CD4-positive, alpha-beta T cell (primary cell): Measurements from ENCODE around the gene EOLA1. TPM values are rescaled to one million over a fixed set of nuclear protein-coding genes. Genes with fewer than 3 reads are reported as not detected.
A peak's percentile ranks its signal among the peaks of the same experiment; 100 is the strongest.

Experiments used
- ATAC-seq: fragments of 200-7000 bp; cut with Tn5 transposase; one replicate; pipeline ENCODE4 v1.10.0; 2022; ENCODE audit warnings: mild to moderate bottlenecking; ENCODE audit not compliant: poor library complexity
- CTCF ChIA-PET: fragments of 350-600 bp; sonication (Branson Sonifier 250); formaldehyde crosslinking; loops from one replicate; lab custom pipeline; 2021; ENCODE audit warnings: antibody characterized with exemption, inconsistent platforms; lab: Charles Lee
- POLR2A ChIA-PET: fragments of 350-600 bp; sonication (Branson Sonifier 250); formaldehyde crosslinking; loops from one replicate; lab custom pipeline; 2021; ENCODE audit warnings: antibody characterized with exemption, inconsistent platforms; lab: Charles Lee
- DNase-seq, 14 experiments: peaks; one replicate each; pipeline ENCODE4 v3.0.0-alpha.2; 2013 to 2020; ENCODE audit warnings: mixed read lengths in 2 of 14
- H3K27ac ChIP-seq, 2 donors: one replicate each; pipeline versions ENCODE4 v1.5.1 to v1.7.0; 2013; ENCODE audit warnings: low read length in 2 of 2, low read depth in 1 of 2, mild to moderate bottlenecking in 1 of 2
- H3K27me3 ChIP-seq, 2 experiments: 1 replicate in 1 of 2; 2 replicates in 1 of 2; pipeline versions ENCODE4 v1.6.1 to v1.7.0; 2013; ENCODE audit warnings: low read length in 2 of 2, control low read depth in 1 of 2, mild to moderate bottlenecking in 1 of 2, moderate library complexity in 1 of 2; ENCODE audit not compliant: insufficient read depth in 2 of 2, control insufficient read depth in 1 of 2
- H3K36me3 ChIP-seq: one replicate; pipeline ENCODE4 v1.6.1; 2013; ENCODE audit warnings: low read length, control low read depth; ENCODE audit not compliant: insufficient read depth
- H3K4me1 ChIP-seq: one replicate; pipeline ENCODE4 v1.6.1; 2013; ENCODE audit warnings: low read length, control low read depth; ENCODE audit not compliant: insufficient read depth
- H3K4me3 ChIP-seq: one replicate; pipeline ENCODE4 v1.5.1; 2013; ENCODE audit warnings: mild to moderate bottlenecking, low read length, moderate library complexity
- H3K9me3 ChIP-seq, 2 experiments: 1 replicate in 1 of 2; 2 replicates in 1 of 2; pipeline versions ENCODE4 v1.6.1 to v1.7.0; 2013; ENCODE audit warnings: low read length in 2 of 2, mild to moderate bottlenecking in 2 of 2, control low read depth in 1 of 2, moderate library complexity in 1 of 2; ENCODE audit not compliant: control insufficient read depth in 1 of 2, insufficient read depth in 1 of 2
- H3K27ac Mint-ChIP-seq: one replicate; pipeline ENCODE4 v1.8.0; 2020; ENCODE audit warnings: mixed read lengths
- H3K27me3 Mint-ChIP-seq: one replicate; pipeline ENCODE4 v1.8.0; 2021; ENCODE audit warnings: mixed read lengths
- H3K36me3 Mint-ChIP-seq: one replicate; pipeline ENCODE4 v1.8.0; 2021; ENCODE audit warnings: low read depth, mixed read lengths
- H3K4me1 Mint-ChIP-seq: one replicate; pipeline ENCODE4 v1.8.0; 2021; ENCODE audit warnings: low read depth, mixed read lengths
- H3K4me3 Mint-ChIP-seq: one replicate; pipeline ENCODE4 v1.8.0; 2020; ENCODE audit warnings: mild to moderate bottlenecking, mixed read lengths
- H3K9me3 Mint-ChIP-seq: one replicate; pipeline ENCODE4 v1.8.0; 2020; ENCODE audit warnings: mixed read lengths
- CTCF ChIP-seq: fragments of 200-600 bp; IDR thresholded peaks from one replicate; pipeline ENCODE4 v1.8.0; 2022; ENCODE audit warnings: antibody characterized with exemption, mild to moderate bottlenecking
- intact Hi-C, 2 experiments: fragments of 100-400 bp; cut with DNase I in 1 of 2; cut with micrococcal nuclease in 1 of 2; formaldehyde crosslinking; loops; one replicate each; pipeline versions ENCODE4 v1.15.1 to v1.9.0; 2023 to 2025; cut with DNase I, micrococcal nuclease
- total RNA-seq, 174 experiments: library from RNA in 2 of 174; stranded (reverse) in 2 of 174; gene quantifications; one replicate each; pipeline ENCODE4 v1.2.3 and lab custom pipeline; 2021 to 2026

Gene EOLA1
- total RNA-seq, 2 experiments from 2014 or later, result 63.1 to 68.5 TPM

- no peak overlapping the region for H3K4me3 ChIP-seq
- H3K9me3 ChIP-seq, result no peaks in the 10 kb centered on the region
- H3K27ac ChIP-seq, result no peak overlapping the region
- ATAC-seq, result no peak
- CTCF ChIA-PET, result interaction anchor here (2.8 kb wide), 1 partner anchor 29 kb away, joined by 22 read pairs; the partner anchor contains the start of gene EOLA1
- POLR2A ChIA-PET, result interaction anchor here (1.1 to 3.1 kb wide), 2 partner anchors 29 to 194 kb away, joined by 3 to 18 read pairs; partner anchors contain the start of gene EOLA1
- intact Hi-C loops, result no loop called here
- peaks cover 24% of the 10 kb centered on the region for H3K4me1 ChIP-seq
- DNase-seq, result no peak
- H3K27me3 Mint-ChIP-seq, result peaks cover 4% of the 10 kb centered on the region
- H3K4me3 Mint-ChIP-seq, result no peak overlapping the region
- H3K4me1 Mint-ChIP-seq, result peaks cover 6% of the 10 kb centered on the region
- no peaks in the 10 kb centered on the region for H3K27me3 ChIP-seq
- no peaks in the 10 kb centered on the region for H3K36me3 Mint-ChIP-seq
- H3K27ac Mint-ChIP-seq, result no peak overlapping the region
- TF ChIP-seq CTCF, result no peak
- H3K36me3 ChIP-seq, result no peaks in the 10 kb centered on the region
- no peaks in the 10 kb centered on the region for H3K9me3 Mint-ChIP-seq
These were observed 29.7 kb upstream of the EOLA1 start for GRCh38 chrX:149511081-149511480.

GRCh38 chrX:149512225-149512885, 28.5 kb upstream of the EOLA1 start:
- intact Hi-C loops, result no loop called here
- CTCF ChIA-PET, result interaction anchor here (0.8 to 2.8 kb wide), 11 partner anchors 10 to 100 kb away, joined by 3 to 22 read pairs (median 3); partner anchors contain the start of gene EOLA1
- no peak overlapping the region for H3K4me3 ChIP-seq
- POLR2A ChIA-PET, result interaction anchor here (0.9 to 3.1 kb wide), 4 partner anchors 9 to 427 kb away, joined by 3 to 18 read pairs (median 4); partner anchors contain the start of gene EOLA1
- Mint-ChIP-seq H3K4me3 (no peak overlapping the region), H3K36me3 (no peaks in the 10 kb centered on the region), H3K4me1 (peaks cover 4% of the 10 kb centered on the region), H3K27me3 (peaks cover 4% of the 10 kb centered on the region), H3K27ac (no peak overlapping the region), H3K9me3 (no peaks in the 10 kb centered on the region)
- peaks cover 20% of the 10 kb centered on the region for H3K4me1 ChIP-seq
- H3K27me3 ChIP-seq, result no peaks in the 10 kb centered on the region
- ATAC-seq, result peak; percentile 92
- no peaks in the 10 kb centered on the region for H3K36me3 ChIP-seq
- peak; percentile 49 for TF ChIP-seq CTCF
- no peaks in the 10 kb centered on the region for H3K9me3 ChIP-seq
- H3K27ac ChIP-seq, result no peak overlapping the region
- peak; percentile 35 to 79 (median 52) for DNase-seq

GRCh38 chrX:149513825-149514428, 26.9 kb upstream of the EOLA1 start:
- POLR2A ChIA-PET, result interaction anchor here (0.7 to 3.1 kb wide), 2 partner anchors 9 to 26 kb away, joined by 4 to 18 read pairs; partner anchors contain the start of genes EOLA1 and IDS
- ATAC-seq (peak; percentile 24), DNase-seq (peak in 1 of 14 experiments; percentile 50)
- no peaks in the 10 kb centered on the region for H3K36me3 ChIP-seq
- H3K4me3 Mint-ChIP-seq, result no peak overlapping the region
- H3K4me3 ChIP-seq, result no peak overlapping the region
- peaks cover 4% of the 10 kb centered on the region for H3K27me3 Mint-ChIP-seq
- TF ChIP-seq CTCF, result no peak
- H3K27me3 ChIP-seq, result no peaks in the 10 kb centered on the region
- H3K4me1 Mint-ChIP-seq, result peaks cover 4% of the 10 kb centered on the region
- H3K9me3 Mint-ChIP-seq, result no peaks in the 10 kb centered on the region
- H3K27ac Mint-ChIP-seq, result no peak overlapping the region
- H3K9me3 ChIP-seq, result no peaks in the 10 kb centered on the region
- no peak overlapping the region for H3K27ac ChIP-seq
- no peaks in the 10 kb centered on the region for H3K36me3 Mint-ChIP-seq
- H3K4me1 ChIP-seq, result peaks cover 20% of the 10 kb centered on the region
- CTCF ChIA-PET, result interaction anchor here (2.8 kb wide), 1 partner anchor 27 kb away, joined by 22 read pairs; the partner anchor contains the start of gene EOLA1
- intact Hi-C loops, result no loop called here
